NCI-H1092 treated with DMSO at 0.1 percent for 48 hours (cell line): ENCODE measurements around the gene TNFRSF19.

ENCODE experiments used
- DNase-seq: peaks from one replicate; lab custom pipeline; 2025; lab: John Stamatoyannopoulos, UW

TNFRSF19 gene

GRCh38 chr13:23686948-23687347 is 116.7 kb downstream of the TNFRSF19 start:
- DNase-seq, result no peak

GRCh38 chr13:23687614-23688013 is 117.4 kb downstream of the TNFRSF19 start:
- DNase-seq, result no peak

- no peak for DNase-seq
Measured at GRCh38 chr13:23688336-23688735, 118.1 kb downstream of the TNFRSF19 start.

GRCh38 chr13:23690668-23691067 is 120.5 kb downstream of the TNFRSF19 start:
- DNase-seq, result no peak

GRCh38 chr13:23692816-23693215 is 122.6 kb downstream of the TNFRSF19 start:
- no peak for DNase-seq

GRCh38 chr13:23695196-23695595 is 125.0 kb downstream of the TNFRSF19 start:
- DNase-seq, result no peak

GRCh38 chr13:23695711-23696464 is 125.7 kb downstream of the TNFRSF19 start:
- DNase-seq, result no peak

- DNase-seq, result no peak
Measured at GRCh38 chr13:23696610-23697009, 126.4 kb downstream of the TNFRSF19 start.

- no peak for DNase-seq
Measured at GRCh38 chr13:23697772-23698313, 127.6 kb downstream of the TNFRSF19 start.

GRCh38 chr13:23699271-23699670 is 129.1 kb downstream of the TNFRSF19 start:
- no peak for DNase-seq

- DNase-seq, result no peak
Measured at GRCh38 chr13:23701186-23701585, 131.0 kb downstream of the TNFRSF19 start.

- no peak for DNase-seq
Measured at GRCh38 chr13:23701636-23702035, 131.4 kb downstream of the TNFRSF19 start.

GRCh38 chr13:23703246-23703860 is 133.1 kb downstream of the TNFRSF19 start:
- DNase-seq, result no peak

GRCh38 chr13:23705583-23705982 is 135.4 kb downstream of the TNFRSF19 start:
- no peak for DNase-seq

- DNase-seq, result no peak
Measured at GRCh38 chr13:23707674-23708073, 137.5 kb downstream of the TNFRSF19 start.

GRCh38 chr13:23709536-23709935 is 139.3 kb downstream of the TNFRSF19 start:
- DNase-seq, result peak; percentile 20

- no peak for DNase-seq
Measured at GRCh38 chr13:23710366-23710765, 140.2 kb downstream of the TNFRSF19 start.

- no peak for DNase-seq
Measured at GRCh38 chr13:23711355-23711754, 141.1 kb downstream of the TNFRSF19 start.

GRCh38 chr13:23714672-23715071 is 144.5 kb downstream of the TNFRSF19 start:
- no peak for DNase-seq

- no peak for DNase-seq
Measured at GRCh38 chr13:23715092-23715761, 145.0 kb downstream of the TNFRSF19 start.

- DNase-seq, result peak; percentile 8
Measured at GRCh38 chr13:23715762-23716235, 145.6 kb downstream of the TNFRSF19 start.

- no peak for DNase-seq
Measured at GRCh38 chr13:23716401-23716800, 146.2 kb downstream of the TNFRSF19 start.

- DNase-seq, result no peak
Measured at GRCh38 chr13:23718996-23719395, 148.8 kb downstream of the TNFRSF19 start.
